Breast epithelium (tissue), 4 donors: ENCODE data around the gene LRRC57. TPM values are rescaled to one million over a fixed set of nuclear protein-coding genes. Genes with fewer than 3 reads are reported as not detected.
A peak's percentile ranks its signal among the peaks of the same experiment; 100 is the strongest.

Experiments
- DNase-seq, 2 donors: peaks; one replicate each; pipeline ENCODE4 v3.0.0-alpha.2; 2019; ENCODE audit warnings: low spot score in 2 of 2
- H3K27ac ChIP-seq, 2 donors: fragments of 200-600 bp; sonication (generic) in 1 of 2; one replicate each; pipeline ENCODE4 v1.5.1; 2016 to 2019; ENCODE audit warnings: mild to moderate bottlenecking in 1 of 2
- H3K27me3 ChIP-seq, 2 donors: fragments of 200-600 bp; sonication (generic) in 1 of 2; one replicate each; pipeline versions ENCODE4 v1.5.1 to v1.6.0; 2017 to 2019; ENCODE audit warnings: control low read depth in 1 of 2, mild to moderate bottlenecking in 1 of 2
- H3K36me3 ChIP-seq: fragments of 200-600 bp; one replicate; pipeline ENCODE4 v1.5.1; 2019
- H3K4me1 ChIP-seq, 2 donors: fragments of 200-600 bp; sonication (generic); one replicate each; pipeline ENCODE4 v1.5.1; 2016 to 2019; ENCODE audit warnings: control low read depth in 1 of 2
- H3K4me3 ChIP-seq, 3 donors: fragments of 200-600 bp; sonication (generic); 1 replicate in 2 of 3; 2 replicates in 1 of 3; pipeline ENCODE4 v1.5.1; 2016 to 2019; ENCODE audit warnings: mild to moderate bottlenecking in 3 of 3, moderate library complexity in 2 of 3
- H3K9me3 ChIP-seq, 2 donors: fragments of 200-600 bp; sonication (generic) in 1 of 2; one replicate each; pipeline ENCODE4 v1.5.1; 2016 to 2019; ENCODE audit warnings: control low read depth in 1 of 2
- CTCF ChIP-seq, 3 donors: fragments of 450-650 bp; IDR thresholded peaks; one replicate each; pipeline ENCODE4 v1.5.1; 2016 to 2017; ENCODE audit warnings: antibody characterized with exemption in 3 of 3, mild to moderate bottlenecking in 3 of 3, moderate library complexity in 3 of 3
- POLR2A ChIP-seq: fragments of 450-650 bp; IDR thresholded peaks from one replicate; pipeline ENCODE4 v1.6.1; 2016; ENCODE audit warnings: antibody characterized with exemption, mild to moderate bottlenecking, moderate library complexity
- POLR2AphosphoS5 ChIP-seq, 3 donors: sonication (generic); formaldehyde crosslinking; IDR thresholded peaks; one replicate each; pipeline ENCODE4 v1.6.1; 2017; ENCODE audit warnings: antibody characterized with exemption in 3 of 3
- intact Hi-C: fragments of 100-400 bp; cut with DNase I; formaldehyde crosslinking; loops from one replicate; pipeline ENCODE4 v1.15.1; 2023; ENCODE audit warnings: low total_unique reads
- total RNA-seq, 3 donors: library from RNA; depleted of rRNA; stranded (reverse); fragments of >200 nt; gene quantifications; one replicate each; pipeline ENCODE4 v1.1.0, GENCODE V29; 2016

The LRRC57 gene
- total RNA-seq, 3 donors from 2014 or later: 20.3 to 23.3 (median 23.3) TPM

GRCh38 chr15:42523331-42523730 is 25.3 kb downstream of the LRRC57 start:
- H3K4me1 ChIP-seq: no peaks in the 10 kb centered on the region
- H3K27ac ChIP-seq: no peak overlapping the region
- TF ChIP-seq POLR2AphosphoS5 (IDR thresholded peaks at IDR 0.05): no peak
- TF ChIP-seq POLR2A: no peak
- TF ChIP-seq CTCF (IDR thresholded peaks at IDR 0.05): no peak
- DNase-seq: no peak
- H3K9me3 ChIP-seq: no peaks in the 10 kb centered on the region
- no peaks in the 10 kb centered on the region for H3K27me3 ChIP-seq
- H3K36me3 ChIP-seq: no peaks in the 10 kb centered on the region
- intact Hi-C loops: no loop called here
- no peak overlapping the region for H3K4me3 ChIP-seq

DNA sequence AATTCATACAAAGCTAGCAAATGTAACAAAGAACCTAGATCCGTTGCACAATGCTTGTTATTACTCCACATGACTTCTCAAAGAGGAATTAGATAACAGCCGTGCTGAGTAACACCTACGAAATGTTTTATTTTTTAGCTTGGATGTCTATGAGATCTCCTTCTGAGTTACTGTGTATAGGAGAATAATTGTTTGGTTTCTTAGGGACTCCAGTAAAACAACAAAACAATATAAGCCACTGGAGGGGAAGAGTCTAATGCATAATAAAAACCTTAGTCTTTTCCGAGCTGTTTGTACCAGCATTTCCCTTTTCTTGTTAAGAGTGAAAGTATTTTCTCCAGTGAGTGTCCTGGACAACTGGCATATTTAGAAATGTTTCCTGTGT is 37.6 kb downstream of the LRRC57 start:
- H3K27ac ChIP-seq: peak overlapping the region; percentile 45 to 54
- intact Hi-C loops: loop anchor here (1.0 kb wide), 1 partner anchor 9 kb away; no protein-coding TSS in a partner anchor
- H3K4me3 ChIP-seq: no peak overlapping the region
- H3K36me3 ChIP-seq: no peaks in the 10 kb centered on the region
- no peak for TF ChIP-seq POLR2AphosphoS5 (IDR thresholded peaks at IDR 0.05)
- no peak for TF ChIP-seq CTCF (IDR thresholded peaks at IDR 0.05)
- no peak for TF ChIP-seq POLR2A
- H3K9me3 ChIP-seq: no peaks in the 10 kb centered on the region
- DNase-seq: no peak
- no peaks in the 10 kb centered on the region for H3K4me1 ChIP-seq
- H3K27me3 ChIP-seq: no peaks in the 10 kb centered on the region

DNA sequence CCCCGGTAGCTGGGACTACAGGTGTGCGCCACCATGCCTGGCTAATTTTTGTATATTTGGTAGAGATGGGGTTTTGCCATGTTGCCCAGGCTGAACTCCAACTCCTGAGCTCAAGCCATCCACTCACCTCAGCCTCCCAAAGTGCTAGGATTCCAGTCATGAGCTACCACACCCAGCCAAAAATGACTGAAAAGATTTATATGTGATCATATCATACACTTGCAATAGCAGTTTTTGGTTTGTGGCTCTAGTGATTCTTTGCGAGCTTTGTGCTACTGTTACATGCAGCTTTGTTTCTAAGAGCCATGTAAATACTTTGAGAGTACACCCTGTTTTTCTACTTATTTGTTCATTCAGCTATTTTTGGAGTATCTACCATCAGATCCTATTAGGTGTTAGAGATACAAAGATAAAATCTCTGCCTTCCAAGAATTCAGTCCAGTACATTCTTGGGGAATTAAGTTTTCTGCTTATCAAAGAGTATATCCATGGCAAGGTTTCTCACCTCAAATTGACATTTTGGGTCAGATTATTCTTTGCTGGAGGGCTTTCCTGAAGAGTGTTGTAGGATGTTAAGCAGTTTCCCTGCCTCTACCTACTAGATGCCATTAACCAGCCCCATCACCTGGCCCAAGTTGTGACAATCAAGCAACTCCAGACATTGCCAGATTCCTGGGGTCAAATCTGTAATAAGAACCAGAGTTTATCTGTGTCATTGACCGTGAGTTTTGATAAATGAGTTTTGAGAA is 38.2 kb downstream of the LRRC57 start:
- intact Hi-C loops: loop anchor here (1.0 kb wide), 1 partner anchor 10 kb away; no protein-coding TSS in a partner anchor
- Histone ChIP-seq H3K36me3 (no peaks in the 10 kb centered on the region), H3K27me3 (no peaks in the 10 kb centered on the region), H3K9me3 (no peaks in the 10 kb centered on the region), H3K4me3 (no peak overlapping the region), H3K27ac (peak overlapping the region; percentile 45 to 54), H3K4me1 (no peaks in the 10 kb centered on the region)
- DNase-seq: no peak
- TF ChIP-seq POLR2AphosphoS5 (IDR thresholded peaks at IDR 0.05) (peak in 1 of 3 donors; percentile 33), POLR2A (no peak)

GRCh38 chr15:42508263-42508690 is 40.3 kb downstream of the LRRC57 start:
- H3K27me3 ChIP-seq: no peaks in the 10 kb centered on the region
- intact Hi-C loops: loop anchor here (5.0 kb wide), 1 partner anchor 269 kb away; no protein-coding TSS in a partner anchor
- H3K4me3 ChIP-seq: no peak overlapping the region
- H3K27ac ChIP-seq: no peak overlapping the region
- no peaks in the 10 kb centered on the region for H3K36me3 ChIP-seq
- no peaks in the 10 kb centered on the region for H3K4me1 ChIP-seq
- H3K9me3 ChIP-seq: no peaks in the 10 kb centered on the region
- no peak for DNase-seq
- peak in 1 of 3 donors; percentile 45 for TF ChIP-seq POLR2AphosphoS5 (IDR thresholded peaks at IDR 0.05)
- no peak for TF ChIP-seq CTCF (IDR thresholded peaks at IDR 0.05)

DNA sequence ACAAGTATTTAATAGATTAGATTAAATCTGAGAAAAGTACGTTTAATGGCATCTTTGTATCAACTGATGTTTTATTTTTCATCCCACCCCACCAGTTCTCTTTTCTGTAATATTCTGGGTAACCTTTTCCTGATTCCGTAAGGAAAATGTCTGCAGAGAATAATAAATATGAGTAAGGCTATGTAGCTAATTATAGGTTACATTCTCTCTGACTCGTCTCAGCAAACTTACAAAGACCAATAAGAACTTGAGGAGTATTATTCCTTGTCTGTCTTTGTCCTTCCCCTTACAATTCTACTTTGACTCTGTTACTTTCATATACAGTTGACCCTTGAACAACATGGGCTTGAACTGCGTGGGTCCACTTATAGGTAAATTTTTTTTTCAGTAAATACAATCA is 41.1 kb downstream of the LRRC57 start:
- Histone ChIP-seq H3K9me3 (no peaks in the 10 kb centered on the region), H3K27ac (no peak overlapping the region), H3K4me3 (no peak overlapping the region), H3K36me3 (no peaks in the 10 kb centered on the region), H3K4me1 (no peaks in the 10 kb centered on the region), H3K27me3 (no peaks in the 10 kb centered on the region)
- no peak for DNase-seq
- intact Hi-C loops: loop anchor here (5.0 kb wide), 1 partner anchor 270 kb away; no protein-coding TSS in a partner anchor
- TF ChIP-seq CTCF (IDR thresholded peaks at IDR 0.05) (no peak), POLR2AphosphoS5 (IDR thresholded peaks at IDR 0.05) (no peak), POLR2A (no peak)
